HG03135 (cell line): Measurements from ENCODE around the gene CALML5.

Experiments used
- ATAC-seq: cut with Tn5 transposase; IDR thresholded peaks from one replicate; pipeline ENCODE4 v1.9.1; 2021; ENCODE audit warnings: mild to moderate bottlenecking, moderate library complexity; ENCODE audit not compliant: unreplicated experiment

Gene CALML5

GRCh38 chr10:5467634-5468255 lies 31.6 kb downstream of the CALML5 start:
- no peak for ATAC-seq

DNA sequence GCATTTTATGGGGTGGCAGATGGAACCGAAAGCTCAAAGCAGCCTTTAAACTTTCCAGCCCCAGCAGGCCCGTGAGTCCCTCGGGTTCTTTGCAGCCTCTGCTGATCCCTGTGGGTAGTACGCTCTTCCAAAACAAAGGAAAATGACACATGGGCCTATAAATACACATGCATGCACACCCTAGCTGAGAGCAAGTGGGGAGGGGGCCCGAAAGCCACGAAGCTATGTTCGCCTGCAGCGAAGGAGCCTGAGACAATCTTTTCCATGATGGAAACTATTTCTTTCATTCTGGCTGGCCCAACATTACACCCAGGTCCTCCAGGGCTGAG lies 32.2 kb downstream of the CALML5 start:
- ATAC-seq = no peak

DNA sequence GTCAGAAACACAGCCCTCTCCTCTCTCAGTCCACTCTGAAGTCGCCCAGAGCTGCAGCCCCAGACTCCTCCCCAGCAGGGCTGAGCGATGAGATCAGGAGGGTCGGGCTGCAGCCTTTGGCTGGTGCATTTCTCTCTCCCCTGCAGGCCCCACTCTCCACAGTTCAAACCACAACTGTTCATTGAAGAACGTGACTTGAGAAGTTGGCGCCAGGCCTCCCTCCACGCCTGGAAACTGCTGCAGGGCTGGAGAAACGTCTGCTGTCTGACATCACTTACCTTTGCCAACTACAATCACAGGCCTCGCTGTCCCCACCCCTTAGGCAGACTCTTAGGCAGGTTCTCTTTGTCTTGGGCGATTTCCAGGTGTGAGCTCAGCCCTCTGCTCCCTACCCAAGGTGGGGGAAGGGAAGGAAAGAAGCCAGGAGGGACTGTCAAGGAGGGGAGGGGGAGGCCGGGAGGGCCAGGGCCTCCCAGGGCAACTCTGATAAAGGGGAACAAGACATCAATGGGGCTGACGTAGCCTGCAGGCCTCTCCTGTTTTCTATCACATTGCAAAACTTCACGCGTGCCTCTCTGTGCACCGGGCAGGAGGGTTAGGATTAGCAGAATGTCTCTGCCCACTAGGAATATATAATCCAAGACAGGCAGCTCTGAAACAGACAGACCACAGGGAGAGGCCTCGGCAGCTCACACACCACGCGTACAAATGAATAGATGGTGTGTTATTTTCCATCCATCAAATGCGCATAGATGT lies 32.7 kb downstream of the CALML5 start:
- ATAC-seq = no peak

DNA sequence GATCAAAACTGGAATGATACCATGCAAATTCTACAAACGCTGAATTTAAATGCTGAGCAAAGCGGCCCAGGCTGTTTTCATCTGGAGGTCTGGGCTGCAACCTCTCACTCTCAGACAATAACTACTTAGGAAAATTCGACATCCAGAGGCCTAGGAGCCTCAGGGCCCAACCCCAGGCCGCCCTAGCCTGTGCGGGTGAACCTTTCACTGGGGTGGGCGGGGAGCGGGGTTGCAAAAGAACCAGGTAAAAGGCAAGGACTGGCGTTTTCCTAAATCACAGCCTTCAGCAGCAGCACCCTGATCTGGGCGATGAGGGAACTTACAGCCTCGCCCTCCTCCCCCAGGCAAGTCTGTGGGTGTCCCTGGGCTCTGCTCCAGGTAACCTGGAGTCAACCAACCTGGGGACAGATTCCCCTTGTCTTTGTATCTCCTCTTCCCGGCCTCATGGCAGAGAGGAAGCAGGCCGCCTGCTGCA lies 33.4 kb downstream of the CALML5 start:
- ATAC-seq = no peak

GRCh38 chr10:5464546-5464945 lies 34.8 kb downstream of the CALML5 start:
- no peak for ATAC-seq

DNA sequence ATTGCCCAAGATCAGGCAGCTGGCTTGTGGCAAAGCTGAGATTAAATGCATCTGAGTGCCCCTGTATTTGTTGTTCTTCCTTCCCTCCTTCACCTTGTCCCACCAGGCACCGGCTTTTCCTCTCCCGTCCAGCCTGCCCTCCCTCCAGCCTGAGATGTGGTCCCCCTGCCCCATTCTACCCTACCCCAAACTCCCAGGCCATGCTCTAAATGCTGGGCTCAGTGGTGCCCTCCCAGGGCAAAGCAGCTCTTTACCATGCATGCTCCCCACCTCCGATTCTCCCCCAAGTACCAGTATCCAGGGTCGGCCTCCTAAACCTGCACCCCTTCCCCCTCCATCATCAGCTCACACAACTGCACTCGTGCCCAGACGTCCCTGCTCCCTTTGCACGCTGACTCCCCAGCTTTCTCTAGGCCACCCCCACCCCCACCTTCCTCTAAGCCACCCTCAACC lies 36.5 kb downstream of the CALML5 start:
- ATAC-seq = no peak

DNA sequence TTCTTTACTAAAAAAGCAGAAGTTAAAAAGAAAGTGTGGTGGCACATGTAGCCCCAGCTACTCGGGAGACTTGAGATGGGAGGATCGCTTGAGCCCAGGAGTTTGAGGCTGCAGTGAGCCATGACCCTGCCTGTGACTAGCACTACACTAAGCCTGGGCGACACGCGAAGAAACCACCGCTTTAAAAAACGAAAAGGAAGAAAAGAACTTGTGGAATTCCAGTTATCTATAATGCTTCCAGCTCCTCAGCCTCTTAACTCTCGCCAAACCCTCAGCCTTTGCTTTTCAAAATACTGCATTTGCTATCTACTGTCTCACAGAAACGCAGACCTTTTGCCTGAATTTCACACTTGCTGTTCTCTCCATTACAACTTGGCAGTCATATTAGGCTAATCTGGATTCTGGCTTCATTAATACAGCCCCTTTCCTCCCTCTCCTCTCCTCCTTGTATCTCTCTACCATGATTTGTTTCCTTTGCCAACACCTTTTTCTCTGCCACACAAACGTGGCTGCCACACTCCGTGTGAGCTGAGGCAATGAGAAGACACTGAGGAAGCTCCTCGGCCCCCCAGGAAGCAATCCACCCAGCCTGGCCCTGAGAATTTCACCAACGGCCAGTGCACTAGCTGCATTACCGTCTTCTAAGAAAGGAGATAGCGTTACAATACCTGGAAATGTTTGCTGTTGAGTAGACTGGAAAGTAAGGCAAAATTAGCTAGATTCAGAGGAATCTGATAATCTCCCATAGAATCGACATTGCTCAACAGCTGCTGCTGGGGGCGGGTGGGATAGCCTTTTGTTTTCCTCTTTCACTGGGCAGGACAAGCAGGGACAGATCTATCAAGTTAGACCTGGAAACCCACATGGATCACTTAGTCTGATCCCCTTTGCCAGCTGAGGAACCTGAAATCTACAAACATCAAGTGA lies 37.2 kb downstream of the CALML5 start:
- ATAC-seq = no peak

DNA sequence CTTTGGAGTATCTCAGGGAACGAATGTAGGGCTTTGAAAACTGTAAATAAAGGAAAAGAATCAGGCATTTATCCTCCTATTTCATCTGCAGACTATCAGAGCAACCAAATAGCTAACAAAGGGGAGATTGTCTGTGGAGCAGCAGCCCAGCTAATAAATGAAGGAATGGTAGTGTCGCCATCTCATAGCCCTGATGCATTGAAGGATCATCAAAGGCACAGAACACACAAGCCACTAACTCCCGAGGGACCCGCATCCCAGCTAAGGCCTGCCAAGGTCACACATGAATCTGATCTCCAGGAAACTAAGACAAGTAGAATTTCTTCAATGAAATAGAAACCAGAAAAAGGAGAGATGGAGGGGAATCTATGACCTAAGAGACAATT lies 38.2 kb downstream of the CALML5 start:
- ATAC-seq = no peak

DNA sequence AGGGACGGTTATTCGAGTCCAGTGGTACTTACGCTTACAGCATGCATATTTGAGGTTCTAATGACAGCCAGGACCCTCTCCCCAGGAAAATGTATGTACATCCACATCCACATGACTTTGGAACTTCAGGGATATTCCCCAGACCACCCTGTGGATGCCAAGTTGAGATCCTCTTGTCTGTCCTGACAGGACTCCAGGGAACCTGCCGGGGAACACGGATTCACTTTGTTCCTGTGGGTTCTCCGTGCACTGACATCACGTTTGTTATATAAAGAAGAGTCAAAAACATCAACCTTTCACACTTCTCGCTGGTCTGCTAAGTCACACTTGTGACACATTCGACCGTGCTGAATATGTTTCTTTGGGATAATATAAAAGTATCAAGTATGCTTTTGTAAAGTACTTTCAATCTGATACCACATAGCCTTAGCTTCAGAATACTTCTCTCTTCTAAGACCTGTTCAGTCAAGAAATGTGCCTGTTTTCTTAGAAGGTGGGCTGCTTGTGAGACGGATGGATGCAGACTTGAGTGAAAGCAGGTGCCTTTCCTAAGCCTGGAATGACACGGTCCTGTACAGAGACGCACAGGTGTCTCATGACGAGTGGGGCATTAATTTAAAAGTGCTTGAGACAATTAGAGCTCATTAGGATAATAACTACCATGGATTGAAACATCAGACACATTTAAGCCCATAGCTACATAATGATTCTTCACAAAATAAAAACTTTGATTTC lies 38.7 kb downstream of the CALML5 start:
- ATAC-seq = no peak

DNA sequence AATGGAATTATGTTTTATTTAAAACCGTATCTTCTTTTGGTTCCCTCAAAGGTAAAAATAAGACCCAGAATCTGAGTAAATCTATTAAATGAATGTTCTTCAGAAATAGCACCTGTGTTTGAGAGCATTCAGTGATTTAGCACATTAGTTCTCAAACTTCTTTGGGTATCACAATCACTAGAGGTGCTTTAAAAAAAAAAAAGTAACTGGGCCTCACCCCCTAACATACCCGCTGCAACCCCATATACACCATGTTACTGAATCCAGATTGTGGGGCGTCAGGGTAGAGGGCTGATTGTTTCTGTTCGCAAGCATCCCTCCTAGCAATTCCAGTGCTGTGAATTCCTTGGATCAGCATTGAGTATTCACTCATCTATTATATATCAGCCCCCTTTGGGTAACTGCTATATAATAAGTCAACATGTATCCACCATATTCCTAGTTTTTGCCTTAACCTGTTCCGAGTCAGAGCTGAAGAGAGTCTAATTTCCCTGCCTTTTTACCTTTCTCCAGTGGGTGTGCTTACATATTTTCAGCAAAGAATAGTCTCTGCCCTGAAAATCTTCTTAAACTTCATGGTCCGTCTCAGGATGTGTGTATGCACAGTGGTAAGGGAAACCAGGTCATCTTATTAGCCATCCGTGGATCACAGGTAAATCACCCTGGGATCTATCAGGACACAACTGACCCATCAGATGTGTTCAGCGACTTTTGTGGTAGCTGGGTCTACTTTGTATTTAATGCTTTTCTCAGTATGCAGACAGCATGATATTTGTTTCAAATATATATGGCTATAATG lies 40.2 kb downstream of the CALML5 start:
- no peak for ATAC-seq

GRCh38 chr10:5458425-5458824 lies 40.9 kb downstream of the CALML5 start:
- no peak for ATAC-seq

GRCh38 chr10:5457741-5458140 lies 41.6 kb downstream of the CALML5 start:
- no peak for ATAC-seq

GRCh38 chr10:5456563-5456962 lies 42.8 kb downstream of the CALML5 start:
- no peak for ATAC-seq

DNA sequence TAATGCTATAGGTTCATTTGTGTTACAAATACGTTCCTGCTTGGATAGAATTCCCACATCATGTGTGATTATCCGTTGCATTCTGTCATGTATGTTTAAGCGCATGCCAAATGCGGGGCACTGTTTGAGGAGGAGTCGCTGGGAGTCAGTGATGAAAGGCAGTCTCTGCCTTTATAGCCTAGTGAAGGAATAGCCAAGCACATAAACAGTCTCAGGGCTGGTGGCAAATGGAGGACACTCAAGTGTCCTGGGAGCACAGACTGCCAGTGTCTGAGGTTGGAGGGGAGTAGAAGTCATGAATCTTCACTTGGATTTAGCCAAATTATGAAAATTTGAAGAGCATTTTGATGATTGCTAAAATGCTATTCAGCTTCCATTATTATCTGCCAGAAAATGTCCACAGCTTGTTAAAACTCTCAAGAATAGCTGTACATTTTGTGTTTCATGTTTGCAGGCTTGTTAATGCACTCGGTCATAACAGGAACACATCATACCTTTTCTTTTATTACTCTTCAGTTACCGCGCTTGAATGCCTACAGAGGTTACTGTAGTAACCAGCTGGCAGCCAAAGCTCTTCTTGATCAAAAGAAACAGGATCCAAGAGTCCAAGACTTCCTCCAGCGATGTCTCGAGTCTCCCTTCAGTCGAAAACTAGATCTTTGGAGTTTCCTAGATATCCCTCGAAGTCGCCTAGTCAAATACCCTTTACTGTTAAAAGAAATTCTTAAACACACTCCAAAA lies 45.5 kb downstream of the CALML5 start:
- ATAC-seq = no peak

DNA sequence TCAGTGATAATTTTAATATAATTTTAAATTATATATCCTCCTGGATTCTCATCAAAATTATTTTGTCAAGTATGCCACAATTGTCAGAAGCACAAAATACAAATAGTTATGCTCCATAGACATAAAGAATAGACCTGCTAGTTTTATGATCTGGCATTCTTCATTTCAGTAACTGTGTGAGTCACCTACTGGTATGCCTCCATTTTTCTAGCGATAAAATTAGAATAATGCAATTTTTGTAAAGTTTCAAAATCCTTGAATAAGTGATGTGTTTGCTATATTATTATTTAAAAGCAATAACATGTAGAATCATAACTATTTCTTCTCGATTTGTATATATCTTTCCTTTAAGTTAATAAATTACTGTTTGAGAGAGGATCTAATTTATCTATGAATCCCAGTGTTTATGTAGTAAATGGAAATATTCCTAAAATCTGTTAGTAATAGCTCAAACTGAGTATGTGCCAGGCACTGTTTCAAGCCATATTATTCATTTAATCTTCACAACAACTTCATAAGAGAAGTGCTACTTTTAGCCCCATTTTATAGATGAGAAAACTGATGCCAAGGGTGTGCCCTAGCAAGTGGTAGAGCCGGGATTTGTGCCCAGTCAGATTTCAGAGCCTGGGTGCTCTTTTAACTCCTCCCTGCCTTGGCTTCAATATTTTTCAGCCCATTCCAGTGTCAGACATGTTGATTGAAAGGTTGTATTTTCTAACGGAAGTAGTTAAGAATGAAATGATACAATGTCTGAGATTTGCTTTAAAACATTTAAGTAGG lies 48.6 kb downstream of the CALML5 start:
- no peak for ATAC-seq

GRCh38 chr10:5449823-5450222 lies 49.5 kb downstream of the CALML5 start:
- no peak for ATAC-seq

GRCh38 chr10:5449227-5449626 lies 50.1 kb downstream of the CALML5 start:
- no peak for ATAC-seq
